GM21367 (cell line): ENCODE results near the gene LMOD2.

ENCODE experiments used
- ATAC-seq: cut with Tn5 transposase; IDR thresholded peaks from one replicate; pipeline ENCODE4 v1.9.1; 2021; ENCODE audit not compliant: unreplicated experiment

LMOD2 gene

GRCh38 chr7:123666492-123666891, 10.8 kb downstream of the LMOD2 start:
- ATAC-seq: no peak

GRCh38 chr7:123669485-123669884, 13.8 kb downstream of the LMOD2 start:
- ATAC-seq: no peak

- ATAC-seq: no peak
Observed at GRCh38 chr7:123673137-123673732, 17.6 kb downstream of the LMOD2 start.

GRCh38 chr7:123673752-123674398, 18.2 kb downstream of the LMOD2 start:
- no peak for ATAC-seq

GRCh38 chr7:123674399-123675180, 18.9 kb downstream of the LMOD2 start:
- no peak for ATAC-seq

GRCh38 chr7:123675181-123675473, 19.5 kb downstream of the LMOD2 start:
- no peak for ATAC-seq

GRCh38 chr7:123677061-123677715, 21.5 kb downstream of the LMOD2 start:
- ATAC-seq: no peak

GRCh38 chr7:123679614-123680013, 23.9 kb downstream of the LMOD2 start:
- ATAC-seq: no peak

GRCh38 chr7:123680580-123680979, 24.9 kb downstream of the LMOD2 start:
- no peak for ATAC-seq

GRCh38 chr7:123681561-123681960, 25.9 kb downstream of the LMOD2 start:
- ATAC-seq: no peak

GRCh38 chr7:123682690-123683089, 27.0 kb downstream of the LMOD2 start:
- ATAC-seq: peak; percentile 75

GRCh38 chr7:123687161-123687560, 31.5 kb downstream of the LMOD2 start:
- ATAC-seq: no peak

- ATAC-seq: no peak
Observed at GRCh38 chr7:123687727-123688126, 32.1 kb downstream of the LMOD2 start.

GRCh38 chr7:123689250-123689649, 33.6 kb downstream of the LMOD2 start:
- no peak for ATAC-seq

GRCh38 chr7:123690550-123690949, 34.9 kb downstream of the LMOD2 start:
- no peak for ATAC-seq

GRCh38 chr7:123692471-123692877, 36.8 kb downstream of the LMOD2 start:
- ATAC-seq: no peak

- ATAC-seq: no peak
Observed at GRCh38 chr7:123695944-123696677, 40.4 kb downstream of the LMOD2 start.

- ATAC-seq: no peak
Observed at GRCh38 chr7:123705211-123705901, 49.7 kb downstream of the LMOD2 start.

GRCh38 chr7:123709525-123709924, 53.9 kb downstream of the LMOD2 start:
- ATAC-seq: no peak

GRCh38 chr7:123710683-123711082, 55.0 kb downstream of the LMOD2 start:
- ATAC-seq: no peak
